EL (cell line): ENCODE results near the gene BICC1.
A peak's percentile ranks its signal among the peaks of the same experiment; 100 is the strongest.

Source experiments
- DNase-seq: peaks from one replicate; pipeline ENCODE4 v3.0.0-alpha.2; 2016

BICC1 gene

DNA sequence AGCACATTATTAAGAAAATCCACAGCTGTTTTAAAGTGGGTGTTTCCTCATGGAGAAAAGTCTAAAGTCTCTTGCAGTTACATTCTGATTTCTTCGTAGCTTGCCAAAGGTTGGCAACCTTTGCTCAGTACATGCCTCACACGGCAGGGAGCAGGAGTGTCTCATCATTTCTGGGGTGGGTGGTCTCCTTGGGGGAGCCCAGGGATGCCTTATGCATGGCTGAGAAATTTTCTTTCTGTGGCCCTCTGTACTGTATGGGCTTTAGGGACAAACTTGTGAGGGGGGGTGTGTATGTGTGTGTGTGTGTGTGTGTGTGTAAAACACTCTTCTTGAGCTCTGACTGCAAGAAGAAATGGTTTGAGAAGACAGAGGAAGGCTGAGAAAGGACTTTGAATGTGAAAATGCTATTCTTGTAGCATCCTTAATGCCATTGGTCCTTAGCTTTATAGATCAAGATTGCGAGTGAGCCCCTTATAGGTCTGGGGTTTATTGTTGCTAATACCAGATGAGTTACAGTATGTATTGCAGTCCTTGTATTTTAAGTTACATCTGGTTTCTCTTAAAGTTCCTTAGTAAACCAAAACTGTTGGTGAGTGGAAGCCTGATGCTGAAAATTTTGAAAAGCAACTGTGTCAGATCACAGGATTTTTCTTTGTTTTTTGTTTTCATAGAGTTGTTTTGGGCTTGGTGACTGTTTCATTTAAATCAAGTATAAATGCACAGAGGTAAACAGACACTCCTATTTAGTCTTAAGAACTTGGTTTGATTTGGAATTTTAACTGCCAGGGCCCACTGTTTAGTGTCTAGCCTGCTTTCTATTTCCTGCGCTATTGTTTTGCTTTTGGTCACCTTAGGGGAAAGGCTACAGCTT, 242.0 kb downstream of the BICC1 start:
- no peak for DNase-seq

DNA sequence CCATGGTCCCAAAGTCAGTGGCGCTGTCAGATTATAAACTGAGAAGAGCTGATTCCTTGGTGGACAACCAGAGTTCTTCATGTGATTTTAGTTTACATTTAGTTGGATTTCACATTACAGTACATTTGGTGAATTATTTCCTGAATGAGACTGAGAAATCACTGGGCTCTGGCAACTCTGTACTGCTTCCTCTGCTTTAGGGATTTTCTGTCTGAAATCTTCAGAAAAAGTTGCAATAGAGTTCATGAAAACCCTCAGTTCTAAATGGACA, 242.6 kb downstream of the BICC1 start:
- DNase-seq, result no peak

DNA sequence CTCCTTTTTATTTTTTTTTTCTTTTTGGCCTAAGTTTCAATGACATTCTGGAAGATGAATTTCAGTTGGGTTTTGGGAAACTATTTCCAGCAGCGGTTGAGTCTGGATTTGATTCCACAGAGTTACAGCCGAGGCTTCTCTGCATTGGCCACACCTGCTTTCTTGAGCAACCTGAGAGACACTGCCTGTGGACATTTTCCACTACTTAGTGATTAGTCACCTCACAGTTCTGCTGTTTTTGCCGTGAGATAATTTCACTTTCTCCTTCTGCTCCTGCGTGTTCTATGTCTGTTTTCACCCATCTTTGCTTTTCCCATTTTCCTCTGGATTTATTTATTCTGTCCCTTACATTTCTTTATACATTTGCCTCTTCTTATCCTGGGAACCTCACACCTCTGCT, 243.0 kb downstream of the BICC1 start:
- DNase-seq, result peak; percentile 72

DNA sequence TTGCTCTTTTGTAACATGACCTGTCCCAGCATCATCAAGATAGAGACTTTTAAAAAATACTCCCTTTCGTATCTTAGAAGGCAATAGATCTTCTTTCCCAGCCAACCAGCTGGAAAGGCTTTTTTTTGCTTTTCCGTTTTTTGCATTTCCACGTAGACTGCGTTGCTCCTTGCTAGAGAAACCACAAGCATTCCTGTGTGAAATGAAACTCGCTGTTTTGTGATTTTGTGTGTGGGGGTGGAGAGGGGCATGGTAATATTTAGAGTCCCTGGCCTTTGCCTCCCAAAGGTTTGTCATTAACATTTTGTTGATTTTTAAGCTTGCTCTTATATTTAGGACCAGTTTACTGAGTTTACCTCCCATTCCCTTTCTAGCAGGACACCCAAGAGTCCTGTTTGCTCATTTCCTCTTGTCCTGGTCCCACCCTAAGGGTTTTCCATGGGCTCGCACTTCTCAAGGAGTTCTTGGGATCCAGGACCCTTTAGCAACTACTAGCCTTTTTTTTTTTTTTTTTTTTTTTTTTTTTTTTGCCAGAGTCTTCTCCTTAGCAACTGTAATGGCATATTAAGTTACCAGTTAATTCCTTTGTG, 243.6 kb downstream of the BICC1 start:
- DNase-seq, result peak; percentile 66

DNA sequence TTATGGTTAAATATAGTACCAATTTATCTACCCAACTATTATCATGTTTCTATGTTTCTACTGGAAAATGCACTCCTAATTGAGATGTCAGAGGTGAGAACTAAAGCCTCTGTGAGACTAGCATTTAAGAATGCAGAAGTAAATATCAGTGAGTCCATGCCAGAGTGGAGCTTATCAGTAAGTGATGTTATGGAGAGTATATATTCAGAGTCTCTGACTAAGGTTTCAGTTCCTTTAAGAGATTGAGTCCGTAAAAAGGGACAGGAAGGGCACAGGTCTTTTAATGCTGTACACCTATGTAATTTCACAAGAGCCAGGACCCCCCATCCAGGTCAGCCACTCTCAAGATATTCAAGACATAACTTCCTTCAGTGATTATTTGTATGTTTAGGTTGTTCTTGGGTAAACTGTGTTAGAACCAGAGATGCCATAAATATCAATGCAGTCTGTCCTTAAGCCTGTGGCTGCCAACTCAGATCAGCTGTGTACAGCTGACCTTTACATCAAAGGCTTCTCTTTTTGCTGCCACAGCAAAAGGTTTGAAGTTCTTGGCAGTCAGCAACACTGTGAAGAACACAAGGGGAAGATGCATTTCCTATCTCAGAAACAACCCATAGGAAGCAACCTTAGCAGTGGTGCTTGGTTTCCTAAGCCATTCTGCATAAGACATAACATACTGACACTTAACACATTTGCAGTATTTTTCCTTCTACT, 244.8 kb downstream of the BICC1 start:
- DNase-seq, result no peak

DNA sequence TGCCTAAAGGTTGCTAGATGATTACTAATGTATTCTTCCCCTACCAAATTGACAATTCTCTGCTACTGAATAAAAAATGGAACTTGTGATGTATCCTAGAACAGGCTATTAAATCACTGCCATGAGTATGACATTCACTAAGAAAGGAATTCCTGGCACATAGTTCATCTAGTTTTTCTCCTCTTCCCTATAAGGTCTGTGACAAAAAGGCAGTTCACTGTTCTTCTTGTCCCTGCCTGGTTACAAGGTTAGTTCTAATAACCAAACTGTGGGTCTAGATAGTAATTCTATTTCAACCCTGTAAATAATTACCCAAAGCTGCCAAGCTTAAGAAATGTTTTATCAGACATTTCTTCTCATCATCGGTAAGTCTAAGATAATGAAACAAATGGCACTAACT, 245.6 kb downstream of the BICC1 start:
- DNase-seq, result no peak

DNA sequence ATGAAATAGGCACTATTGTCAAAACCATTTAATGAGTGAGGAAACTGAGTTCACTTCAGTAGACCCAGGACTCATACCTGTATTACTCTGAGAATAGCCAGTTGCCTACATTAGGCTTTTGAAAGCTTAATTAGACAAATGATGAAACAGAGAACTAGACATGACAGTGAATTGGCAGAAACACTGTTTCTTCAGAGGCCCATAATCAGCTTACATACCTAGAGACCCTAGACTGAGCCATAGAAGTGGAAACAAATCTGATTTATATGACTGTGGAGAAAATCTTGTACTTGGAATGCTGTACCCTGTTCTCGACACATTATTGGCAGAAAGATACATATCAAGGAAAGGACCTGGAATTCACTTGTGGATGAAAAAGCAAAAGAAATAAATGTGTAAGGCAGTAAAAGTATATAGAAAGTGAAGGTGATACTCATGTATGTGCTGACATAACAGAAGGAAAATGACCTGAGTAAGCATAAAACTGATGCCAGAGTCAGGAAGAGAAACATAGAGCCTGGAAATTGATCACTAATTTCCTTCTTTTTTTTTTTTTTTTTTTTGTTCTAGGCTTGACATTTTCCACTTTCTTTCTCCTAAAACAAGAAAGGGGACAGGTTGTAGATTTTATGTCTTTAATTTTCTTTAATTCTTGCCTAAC, 251.5 kb downstream of the BICC1 start:
- no peak for DNase-seq

DNA sequence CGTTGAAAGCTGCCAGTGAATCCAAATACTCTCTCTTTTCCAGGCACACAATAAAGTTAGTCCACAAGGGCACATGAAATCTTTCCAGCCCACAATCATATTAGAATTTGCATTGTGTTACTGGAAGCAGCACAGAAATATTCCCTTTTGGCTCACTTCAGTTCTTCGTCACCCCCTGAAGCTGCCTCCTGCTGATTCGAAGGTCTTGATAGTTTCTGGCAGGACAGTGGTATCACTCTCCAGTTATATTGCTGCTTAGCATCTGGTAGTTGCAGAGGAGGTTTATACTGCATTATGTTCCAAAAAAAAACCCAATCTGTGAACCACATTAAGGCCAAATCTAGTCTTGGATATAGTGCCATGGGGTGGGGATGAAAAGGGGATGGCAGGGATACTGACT, 253.2 kb downstream of the BICC1 start:
- no peak for DNase-seq

DNA sequence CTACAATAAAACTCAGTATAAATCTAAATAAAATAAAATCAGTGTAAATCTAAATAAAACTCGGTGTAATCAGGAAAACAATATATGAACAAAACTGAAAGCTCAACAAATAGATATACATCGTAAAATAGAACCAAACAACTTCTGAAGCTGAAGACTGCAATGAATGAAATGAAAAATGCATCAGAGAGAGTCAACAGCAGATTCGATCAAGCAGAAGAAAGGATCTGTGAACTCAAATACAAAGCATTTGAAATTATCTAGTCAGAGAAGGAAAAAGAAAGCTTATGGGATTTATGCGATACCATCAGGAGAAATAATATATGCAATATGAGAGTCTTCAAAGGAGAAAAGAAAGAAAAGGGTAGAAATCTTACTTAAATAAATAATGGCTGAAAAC, 255.0 kb downstream of the BICC1 start:
- no peak for DNase-seq

DNA sequence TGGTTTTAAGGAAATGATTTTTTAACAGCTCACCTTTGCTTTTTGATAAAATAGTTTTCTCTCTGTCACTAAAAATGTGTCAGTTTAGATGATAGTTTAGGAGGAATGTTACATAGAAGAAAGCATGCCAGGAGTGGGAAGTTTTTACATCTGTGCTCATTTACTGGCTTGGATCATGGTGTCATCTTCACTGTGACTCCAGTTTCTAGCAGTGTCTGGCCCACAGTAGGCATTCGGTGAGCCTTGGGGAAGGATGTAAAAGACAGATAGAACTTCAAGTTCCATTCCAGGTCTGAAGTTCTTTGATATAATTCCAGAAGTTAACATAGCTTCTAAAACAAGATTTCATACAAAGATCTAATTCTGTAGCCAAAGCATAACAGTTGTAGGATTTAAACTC, 259.2 kb downstream of the BICC1 start:
- no peak for DNase-seq

DNA sequence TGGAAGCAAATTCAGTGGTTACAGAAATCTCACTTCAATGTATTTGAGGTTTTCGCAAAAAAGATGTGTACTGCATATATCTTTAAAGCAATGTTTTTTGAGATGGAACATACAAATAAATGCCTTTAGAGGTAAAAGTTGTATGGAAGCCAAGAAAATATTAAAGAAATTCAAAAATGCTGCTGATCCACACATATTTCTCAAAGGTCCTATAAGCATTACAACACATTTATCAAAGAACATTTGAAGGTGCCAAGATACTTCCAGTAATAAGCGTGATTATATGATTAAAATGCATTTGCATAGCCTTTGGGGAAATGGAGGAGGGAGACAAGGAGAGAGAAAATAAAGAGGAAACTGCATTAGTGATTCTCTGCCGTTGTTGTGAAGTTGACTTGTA, 260.1 kb downstream of the BICC1 start:
- DNase-seq, result no peak

DNA sequence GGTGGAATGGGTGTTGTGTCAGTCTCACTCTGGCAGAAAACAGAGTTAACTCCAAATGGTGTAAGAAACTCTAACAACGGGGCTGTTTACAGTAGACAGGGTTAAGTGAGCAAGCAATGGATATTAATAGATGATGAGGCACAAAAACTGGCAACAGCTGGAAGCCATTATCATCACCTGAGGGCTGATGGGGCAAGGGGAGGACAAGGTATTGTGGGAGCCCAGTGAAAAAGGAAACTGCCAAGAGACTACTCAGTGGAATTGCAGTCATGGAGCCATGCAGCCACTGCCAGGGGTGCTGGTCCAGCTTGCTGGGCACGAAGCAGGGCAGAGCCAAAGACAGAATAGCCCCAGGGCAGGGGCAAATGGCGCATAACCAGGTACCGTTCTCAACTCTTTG, 260.7 kb downstream of the BICC1 start:
- DNase-seq, result no peak

DNA sequence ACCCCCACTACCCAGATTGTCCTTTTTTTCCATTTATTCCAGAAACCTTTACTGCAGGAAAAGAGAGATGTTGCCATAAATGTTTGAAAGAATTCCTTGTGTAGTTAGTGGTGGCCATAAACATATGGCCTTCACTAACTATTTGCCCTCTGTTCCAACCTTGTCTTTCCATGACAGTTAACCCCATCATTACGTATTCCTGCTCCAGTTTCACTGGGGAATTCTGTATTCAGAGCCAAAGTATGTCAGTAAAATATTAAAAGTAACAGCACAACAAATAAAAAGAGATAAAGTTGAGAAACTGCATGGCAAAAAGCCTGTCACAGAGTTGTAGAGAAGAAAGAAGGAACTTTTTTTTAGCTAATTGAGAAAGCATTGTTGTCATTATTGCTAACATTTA, 261.3 kb downstream of the BICC1 start:
- no peak for DNase-seq

DNA sequence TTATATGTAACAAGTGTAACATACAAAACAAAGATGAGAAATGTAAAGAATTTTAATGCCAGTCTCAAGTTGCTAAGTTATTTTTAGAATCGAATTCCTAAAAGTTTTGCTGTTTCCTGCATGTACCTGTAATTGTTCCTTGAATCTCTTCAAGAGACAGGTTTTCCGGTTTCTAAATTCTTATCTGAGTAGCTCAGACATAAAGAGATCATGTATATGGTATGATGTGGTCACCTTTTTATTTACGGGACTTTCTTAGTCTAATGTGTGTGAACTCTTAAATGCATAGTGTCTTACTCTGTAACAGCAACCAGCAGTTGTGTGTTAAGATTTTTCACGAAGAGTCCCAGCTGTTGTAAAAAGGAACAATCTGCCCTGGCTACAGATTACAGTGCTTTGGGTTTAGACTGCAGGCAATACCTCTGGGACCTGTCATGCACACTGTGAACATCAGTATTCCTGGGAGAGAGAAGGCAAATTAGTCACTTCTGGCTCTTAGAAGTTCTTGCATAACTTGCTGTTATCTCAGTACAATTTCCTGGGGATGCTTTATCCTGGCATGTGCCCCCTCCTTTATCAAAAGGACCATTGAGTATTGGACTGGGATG, 263.4 kb downstream of the BICC1 start:
- DNase-seq, result peak; percentile 79

DNA sequence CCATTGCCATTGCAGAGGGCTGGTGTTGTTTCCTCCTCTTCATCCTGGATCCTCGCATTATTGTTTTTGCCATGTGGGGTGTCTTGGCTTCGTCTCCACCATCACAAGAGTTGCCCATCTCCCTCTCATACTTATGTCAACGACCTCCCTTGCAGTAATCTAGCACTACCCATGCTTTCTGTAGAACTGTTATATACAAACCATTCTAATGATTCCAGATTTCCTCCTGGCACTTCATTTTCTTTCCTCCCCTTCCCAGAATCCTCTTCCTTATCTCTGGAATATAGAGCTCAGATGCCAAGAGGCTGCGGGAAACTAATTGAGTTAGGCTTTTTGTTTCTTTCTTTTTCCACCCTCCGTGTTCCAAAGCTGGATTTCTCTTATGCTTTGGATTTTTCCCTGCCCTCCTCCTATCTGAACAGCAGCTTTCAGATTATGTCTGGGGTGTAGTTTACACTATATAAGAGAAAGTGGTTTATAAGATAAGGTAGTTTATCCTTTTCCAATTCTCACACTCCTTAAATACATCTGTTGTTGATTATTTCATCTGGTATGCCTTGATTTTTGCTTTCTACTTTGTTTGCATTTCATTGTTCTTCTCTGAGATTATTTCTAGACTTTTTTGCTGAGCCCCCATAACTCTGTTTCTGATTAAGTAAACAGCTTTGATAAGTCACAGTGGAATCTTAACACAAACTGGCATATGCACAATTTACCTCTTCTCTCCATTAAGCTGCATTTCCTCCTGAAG, 264.1 kb downstream of the BICC1 start:
- no peak for DNase-seq

DNA sequence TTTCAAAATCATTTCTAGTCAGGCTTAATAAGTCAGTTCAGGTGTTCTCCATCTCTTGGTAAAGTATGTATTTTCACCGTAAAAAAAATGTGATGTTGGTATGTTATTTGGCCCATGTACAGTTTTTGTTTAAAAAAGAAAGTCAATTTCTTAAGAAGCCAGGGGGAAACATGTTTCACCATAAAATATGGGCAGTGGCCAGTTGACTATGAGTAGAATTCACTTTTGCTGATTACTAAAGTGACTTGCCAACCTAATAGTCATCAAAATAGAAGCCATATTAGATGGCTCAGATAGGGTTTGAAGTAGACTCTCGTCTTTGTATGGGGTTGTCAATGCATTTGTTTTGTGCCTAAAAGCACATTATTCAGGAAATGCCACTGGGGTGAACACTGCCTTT, 266.3 kb downstream of the BICC1 start:
- DNase-seq, result no peak

DNA sequence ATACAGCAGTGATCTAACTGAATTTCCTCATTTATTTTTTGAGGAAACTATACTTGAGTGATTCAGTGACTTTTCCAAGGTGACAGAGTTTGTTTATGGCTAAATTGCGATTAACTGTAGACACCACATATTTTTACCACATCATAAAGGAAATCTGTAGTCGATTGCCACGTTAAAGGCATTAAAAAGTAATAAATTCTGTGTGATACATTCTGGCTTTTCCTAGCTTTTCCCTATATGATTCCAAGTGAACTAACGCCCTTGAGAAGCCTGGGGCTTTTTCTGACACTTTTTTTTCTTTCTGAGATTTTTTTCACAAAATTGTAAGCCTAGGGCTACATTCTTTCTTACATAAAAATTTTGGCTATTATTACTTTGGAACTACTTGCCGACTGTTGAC, 266.9 kb downstream of the BICC1 start:
- DNase-seq, result no peak

DNA sequence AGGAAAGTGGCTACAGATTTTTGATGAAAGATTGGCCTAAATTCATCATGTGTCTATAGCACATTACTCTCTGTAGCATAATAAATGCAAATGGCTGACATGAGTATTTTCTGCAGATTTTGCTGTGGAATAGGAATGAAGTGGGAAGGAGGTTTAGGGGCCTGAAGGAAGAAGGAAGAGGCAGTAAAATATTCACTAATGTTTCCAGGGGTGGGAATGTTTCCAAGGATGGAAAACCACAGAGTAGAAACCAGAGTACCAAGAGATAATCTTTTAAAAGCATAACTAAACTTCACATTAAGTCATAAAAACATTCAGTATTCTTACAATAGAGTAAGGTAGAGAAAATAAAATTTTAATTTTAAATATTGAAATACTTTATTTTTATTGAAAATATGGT, 267.8 kb downstream of the BICC1 start:
- peak; percentile 30 for DNase-seq

DNA sequence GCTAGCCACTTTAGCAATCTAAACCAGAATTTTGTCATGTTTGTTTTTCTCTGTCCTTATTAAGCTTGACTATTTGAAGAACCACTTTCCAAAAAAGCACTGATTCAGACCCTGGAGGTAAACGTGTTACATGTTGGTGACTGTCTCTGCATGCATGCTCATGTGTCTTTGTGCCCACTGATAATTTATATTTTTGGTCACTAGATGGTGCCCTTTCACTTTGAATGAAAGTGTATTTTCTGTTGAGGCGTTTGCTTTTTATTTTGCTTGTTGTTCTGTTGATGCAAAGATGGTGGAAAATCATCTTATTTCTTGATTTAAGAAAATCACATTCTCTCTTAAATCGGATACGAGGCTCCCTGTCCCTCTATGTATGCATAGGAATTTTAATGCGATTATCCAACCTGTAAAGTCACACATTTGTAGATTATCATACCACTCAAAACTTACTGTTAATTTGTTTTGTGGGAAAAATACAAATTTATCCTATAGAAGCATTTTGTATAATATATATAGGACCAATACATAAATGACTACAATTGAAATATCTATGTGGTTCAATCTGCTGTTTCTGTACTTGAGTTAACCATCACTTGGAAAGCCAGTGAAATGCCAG, 269.3 kb downstream of the BICC1 start:
- DNase-seq, result peak; percentile 65

DNA sequence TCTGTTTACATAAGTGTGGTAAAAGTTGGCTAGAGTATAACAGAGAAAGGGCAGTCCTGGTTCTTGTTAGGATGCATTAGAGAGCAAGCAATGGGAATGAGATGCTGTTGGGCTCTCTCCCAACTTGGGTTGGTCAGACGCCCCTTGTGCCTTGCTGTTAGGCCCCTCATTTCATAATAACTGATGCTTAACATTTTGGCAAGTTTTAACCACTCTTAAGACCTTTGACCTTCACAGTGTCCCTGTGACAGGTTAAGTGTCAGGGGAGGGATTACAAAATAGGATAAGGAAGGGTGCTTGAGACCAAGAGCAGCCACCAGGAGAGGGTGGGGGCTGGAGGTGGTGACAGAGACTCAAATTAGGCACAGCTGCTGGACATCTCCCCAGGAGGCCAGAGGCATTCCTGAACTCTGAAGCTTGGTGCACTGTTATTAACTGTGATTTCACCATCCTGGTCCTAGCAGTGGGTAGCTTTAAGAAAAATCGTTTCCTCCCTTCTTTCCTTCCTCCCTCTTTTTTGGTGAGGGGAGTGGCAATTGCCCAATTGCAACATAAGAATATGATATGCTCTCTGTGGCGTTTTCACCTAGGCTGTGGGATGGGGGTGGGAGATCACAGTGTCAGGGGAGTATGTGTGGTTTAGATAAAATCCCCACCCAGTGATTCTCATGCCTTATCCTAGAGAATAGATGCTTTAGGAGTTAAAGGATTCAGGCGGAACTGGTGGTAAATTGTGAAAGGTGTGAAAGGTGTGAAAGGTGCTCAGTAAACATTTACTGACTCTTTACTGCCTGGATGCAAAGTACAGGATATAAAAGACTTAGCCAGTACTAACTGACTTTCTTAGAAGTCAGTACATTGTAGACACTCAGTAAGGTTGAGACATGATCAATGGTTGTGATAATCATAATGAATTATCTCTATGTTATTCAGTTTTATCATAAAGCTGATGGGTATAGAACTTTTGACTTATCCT, 270.5 kb downstream of the BICC1 start:
- peak; percentile 50 for DNase-seq

DNA sequence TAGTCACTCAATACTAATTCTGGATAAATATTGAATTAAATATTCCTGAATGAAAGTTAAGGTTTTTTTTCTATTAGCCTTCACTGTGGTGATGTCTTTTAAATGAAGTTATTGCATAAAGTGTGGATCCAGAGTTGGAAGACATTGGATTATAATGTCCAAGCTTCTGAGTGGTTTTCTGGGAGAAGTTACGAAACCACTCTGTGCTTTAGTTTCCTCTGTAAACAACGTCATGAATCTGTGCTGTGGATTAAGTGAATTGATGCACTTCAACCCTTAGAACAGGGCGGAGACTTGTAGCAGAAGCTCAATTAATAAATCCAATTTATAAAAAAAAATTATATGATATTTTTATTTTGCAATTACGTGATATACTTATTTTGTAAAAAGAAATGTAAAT, 271.7 kb downstream of the BICC1 start:
- no peak for DNase-seq
